ENCODE data around the gene MCC.

Gene MCC

GRCh38 chr5:113103330-113103729 lies 384.9 kb downstream of the MCC start:
- in situ Hi-C loops (cut with HindIII; ENCODE audit: low sequenced_read_pairs), result no loop called here
- no peak overlapping the region for H3K4me3 ChIP-seq (ENCODE audit: low read depth, low read length)
- DNase-seq (ENCODE audit: low read depth), result no peak
- TF ChIP-seq CTCF (IDR thresholded peaks at IDR 0.05; ENCODE audit: low read depth, low read length, missing control alignments), result no peak

GRCh38 chr5:113102121-113102531 lies 386.1 kb downstream of the MCC start:
- DNase-seq (ENCODE audit: low read depth), result no peak
- in situ Hi-C loops (cut with HindIII; ENCODE audit: low sequenced_read_pairs), result no loop called here
- TF ChIP-seq CTCF (IDR thresholded peaks at IDR 0.05; ENCODE audit: low read depth, low read length, missing control alignments), result no peak
- H3K4me3 ChIP-seq (ENCODE audit: low read depth, low read length), result no peak overlapping the region

- no peak for DNase-seq (ENCODE audit: low read depth)
- TF ChIP-seq CTCF (IDR thresholded peaks at IDR 0.05; ENCODE audit: low read depth, low read length, missing control alignments), result no peak
- in situ Hi-C loops (cut with HindIII; ENCODE audit: low sequenced_read_pairs), result no loop called here
- H3K4me3 ChIP-seq (ENCODE audit: low read depth, low read length), result no peak overlapping the region
Observed at GRCh38 chr5:113100981-113101380, 387.3 kb downstream of the MCC start.

- DNase-seq (ENCODE audit: low read depth), result no peak
- in situ Hi-C loops (cut with HindIII; ENCODE audit: low sequenced_read_pairs), result no loop called here
Observed at GRCh38 chr5:113099822-113100221, 388.4 kb downstream of the MCC start.

GRCh38 chr5:113098378-113098777 lies 389.9 kb downstream of the MCC start:
- DNase-seq (ENCODE audit: low read depth), result no peak
- in situ Hi-C loops (cut with HindIII; ENCODE audit: low sequenced_read_pairs), result no loop called here
- no peak overlapping the region for H3K4me3 ChIP-seq (ENCODE audit: low read depth, low read length)
- no peak for TF ChIP-seq CTCF (IDR thresholded peaks at IDR 0.05; ENCODE audit: low read depth, low read length, missing control alignments)

More at GRCh38 chr5:113099822-113100221, 388.4 kb downstream of the MCC start:
- H3K4me3 ChIP-seq (ENCODE audit: low read depth, low read length), result no peak overlapping the region
- TF ChIP-seq CTCF (IDR thresholded peaks at IDR 0.05; ENCODE audit: low read depth, low read length, missing control alignments), result no peak

- no peak for TF ChIP-seq CTCF (IDR thresholded peaks at IDR 0.05; ENCODE audit: low read depth, low read length, missing control alignments)
- DNase-seq (ENCODE audit: low read depth), result no peak
- in situ Hi-C loops (cut with HindIII; ENCODE audit: low sequenced_read_pairs), result no loop called here
- no peak overlapping the region for H3K4me3 ChIP-seq (ENCODE audit: low read depth, low read length)
Observed at GRCh38 chr5:113095831-113096230, 392.4 kb downstream of the MCC start.

- no peak for DNase-seq (ENCODE audit: low read depth)
- TF ChIP-seq CTCF (IDR thresholded peaks at IDR 0.05; ENCODE audit: low read depth, low read length, missing control alignments), result no peak
- in situ Hi-C loops (cut with HindIII; ENCODE audit: low sequenced_read_pairs), result no loop called here
- H3K4me3 ChIP-seq (ENCODE audit: low read depth, low read length), result no peak overlapping the region
Observed at GRCh38 chr5:113093558-113093957, 394.7 kb downstream of the MCC start.

All from astrocyte of the cerebellum (primary cell).